Measurements from ENCODE around the gene WWTR1.

WWTR1 gene

DNA sequence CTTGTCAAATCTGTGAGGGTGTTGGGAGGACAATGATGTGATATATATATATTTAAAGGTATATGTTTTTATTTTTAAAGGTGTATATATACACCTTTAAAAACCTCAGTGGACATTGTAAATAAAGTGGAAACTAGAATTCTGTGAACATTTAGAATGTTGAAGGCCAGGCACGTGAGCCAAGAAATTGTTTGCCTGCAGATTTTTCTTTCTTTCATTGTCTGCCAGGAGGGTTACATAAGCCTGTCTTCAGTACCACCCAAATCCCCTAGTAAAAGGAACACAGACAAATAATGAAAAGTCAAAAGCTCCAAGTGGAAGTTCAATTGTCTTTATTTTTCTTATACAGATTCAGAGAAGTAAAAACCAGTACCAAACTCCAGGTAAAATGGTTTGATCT lies 140.9 kb downstream of the WWTR1 start:
- no peak for DNase-seq (ENCODE audit: low read depth in 1 of 2, low spot score in 1 of 2)
- no peak overlapping the region for H3K27ac ChIP-seq (replicated peaks)
- no peak overlapping the region for H3K4me3 ChIP-seq (replicated peaks; ENCODE audit: insufficient read depth, low read length)
- TF ChIP-seq, protein P1, sequence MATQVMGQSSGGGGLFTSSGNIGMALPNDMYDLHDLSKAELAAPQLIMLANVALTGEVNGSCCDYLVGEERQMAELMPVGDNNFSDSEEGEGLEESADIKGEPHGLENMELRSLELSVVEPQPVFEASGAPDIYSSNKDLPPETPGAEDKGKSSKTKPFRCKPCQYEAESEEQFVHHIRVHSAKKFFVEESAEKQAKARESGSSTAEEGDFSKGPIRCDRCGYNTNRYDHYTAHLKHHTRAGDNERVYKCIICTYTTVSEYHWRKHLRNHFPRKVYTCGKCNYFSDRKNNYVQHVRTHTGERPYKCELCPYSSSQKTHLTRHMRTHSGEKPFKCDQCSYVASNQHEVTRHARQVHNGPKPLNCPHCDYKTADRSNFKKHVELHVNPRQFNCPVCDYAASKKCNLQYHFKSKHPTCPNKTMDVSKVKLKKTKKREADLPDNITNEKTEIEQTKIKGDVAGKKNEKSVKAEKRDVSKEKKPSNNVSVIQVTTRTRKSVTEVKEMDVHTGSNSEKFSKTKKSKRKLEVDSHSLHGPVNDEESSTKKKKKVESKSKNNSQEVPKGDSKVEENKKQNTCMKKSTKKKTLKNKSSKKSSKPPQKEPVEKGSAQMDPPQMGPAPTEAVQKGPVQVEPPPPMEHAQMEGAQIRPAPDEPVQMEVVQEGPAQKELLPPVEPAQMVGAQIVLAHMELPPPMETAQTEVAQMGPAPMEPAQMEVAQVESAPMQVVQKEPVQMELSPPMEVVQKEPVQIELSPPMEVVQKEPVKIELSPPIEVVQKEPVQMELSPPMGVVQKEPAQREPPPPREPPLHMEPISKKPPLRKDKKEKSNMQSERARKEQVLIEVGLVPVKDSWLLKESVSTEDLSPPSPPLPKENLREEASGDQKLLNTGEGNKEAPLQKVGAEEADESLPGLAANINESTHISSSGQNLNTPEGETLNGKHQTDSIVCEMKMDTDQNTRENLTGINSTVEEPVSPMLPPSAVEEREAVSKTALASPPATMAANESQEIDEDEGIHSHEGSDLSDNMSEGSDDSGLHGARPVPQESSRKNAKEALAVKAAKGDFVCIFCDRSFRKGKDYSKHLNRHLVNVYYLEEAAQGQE (IDR thresholded peaks at IDR 0.05; ENCODE audit: insufficient replicate concordance, low read depth), result no peak
- no peak for TF ChIP-seq POLR2AphosphoS5 (IDR thresholded peaks at IDR 0.05; ENCODE audit: low read depth)
- TF ChIP-seq, protein P2, sequence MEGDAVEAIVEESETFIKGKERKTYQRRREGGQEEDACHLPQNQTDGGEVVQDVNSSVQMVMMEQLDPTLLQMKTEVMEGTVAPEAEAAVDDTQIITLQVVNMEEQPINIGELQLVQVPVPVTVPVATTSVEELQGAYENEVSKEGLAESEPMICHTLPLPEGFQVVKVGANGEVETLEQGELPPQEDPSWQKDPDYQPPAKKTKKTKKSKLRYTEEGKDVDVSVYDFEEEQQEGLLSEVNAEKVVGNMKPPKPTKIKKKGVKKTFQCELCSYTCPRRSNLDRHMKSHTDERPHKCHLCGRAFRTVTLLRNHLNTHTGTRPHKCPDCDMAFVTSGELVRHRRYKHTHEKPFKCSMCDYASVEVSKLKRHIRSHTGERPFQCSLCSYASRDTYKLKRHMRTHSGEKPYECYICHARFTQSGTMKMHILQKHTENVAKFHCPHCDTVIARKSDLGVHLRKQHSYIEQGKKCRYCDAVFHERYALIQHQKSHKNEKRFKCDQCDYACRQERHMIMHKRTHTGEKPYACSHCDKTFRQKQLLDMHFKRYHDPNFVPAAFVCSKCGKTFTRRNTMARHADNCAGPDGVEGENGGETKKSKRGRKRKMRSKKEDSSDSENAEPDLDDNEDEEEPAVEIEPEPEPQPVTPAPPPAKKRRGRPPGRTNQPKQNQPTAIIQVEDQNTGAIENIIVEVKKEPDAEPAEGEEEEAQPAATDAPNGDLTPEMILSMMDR (IDR thresholded peaks at IDR 0.05; ENCODE audit: insufficient read depth, low read length), result no peak
- no peak for TF ChIP-seq SPI1 (IDR thresholded peaks at IDR 0.05; ENCODE audit: borderline replicate concordance, low read depth)
- TF ChIP-seq GABPA (IDR thresholded peaks at IDR 0.05; ENCODE audit: low read depth), result no peak
- H3K27me3 ChIP-seq (ENCODE audit: insufficient read depth, poor library complexity, severe bottlenecking), result peaks cover 7% of the 10 kb centered on the region

DNA sequence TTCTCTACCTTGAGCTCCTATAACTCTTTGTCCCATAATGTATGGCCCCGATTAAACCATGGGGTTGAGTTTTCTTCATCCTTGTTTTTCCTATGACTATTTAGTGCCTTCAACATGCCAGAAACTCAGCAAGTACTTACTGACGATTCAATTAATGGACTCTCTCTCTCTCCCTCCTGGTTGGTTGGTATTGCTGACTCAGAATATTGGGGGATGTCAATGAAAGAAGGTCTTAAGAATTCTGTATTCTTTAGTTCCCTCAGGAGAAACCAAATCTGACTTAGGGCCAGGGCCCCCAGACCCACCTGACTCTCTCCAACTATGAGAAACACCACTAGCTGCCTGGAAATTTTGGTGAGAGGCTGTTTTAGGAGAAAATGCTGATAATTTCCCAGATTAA lies 142.6 kb downstream of the WWTR1 start:
- Histone ChIP-seq H3K4me3 (replicated peaks; ENCODE audit: insufficient read depth, low read length) (no peak overlapping the region), H3K27ac (replicated peaks) (no peak overlapping the region), H3K27me3 (ENCODE audit: insufficient read depth, poor library complexity, severe bottlenecking) (peaks cover 5% of the 10 kb centered on the region)
- TF ChIP-seq, protein P2 (IDR thresholded peaks at IDR 0.05; ENCODE audit: insufficient read depth, low read length), result no peak
- TF ChIP-seq, protein P1 (IDR thresholded peaks at IDR 0.05; ENCODE audit: insufficient replicate concordance, low read depth), result no peak
- TF ChIP-seq POLR2AphosphoS5 (IDR thresholded peaks at IDR 0.05; ENCODE audit: low read depth) (no peak), SPI1 (IDR thresholded peaks at IDR 0.05; ENCODE audit: borderline replicate concordance, low read depth) (no peak), GABPA (IDR thresholded peaks at IDR 0.05; ENCODE audit: low read depth) (no peak)
- DNase-seq (ENCODE audit: low read depth in 1 of 2, low spot score in 1 of 2), result no peak

DNA sequence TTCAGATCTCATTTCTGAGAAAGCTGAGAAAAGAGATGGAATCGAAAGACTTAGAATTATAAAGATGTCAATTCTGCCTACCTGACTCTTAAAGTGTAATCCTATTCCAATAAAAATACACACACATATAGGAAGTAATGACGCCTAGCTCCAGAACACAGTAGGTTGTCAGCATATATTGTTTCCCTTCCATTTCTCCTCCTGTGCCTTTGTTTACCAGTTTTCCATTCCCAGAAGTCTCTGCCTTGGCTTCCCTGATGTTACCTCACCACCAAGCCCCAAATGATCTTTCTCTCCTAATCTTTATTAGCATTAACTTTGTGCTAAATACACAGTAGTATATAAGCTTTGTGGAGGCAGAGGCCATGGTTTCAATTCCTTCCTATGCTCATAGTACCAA lies 143.4 kb downstream of the WWTR1 start:
- no peak overlapping the region for H3K4me3 ChIP-seq (replicated peaks; ENCODE audit: insufficient read depth, low read length)
- DNase-seq (ENCODE audit: low read depth in 1 of 2, low spot score in 1 of 2), result no peak
- H3K27ac ChIP-seq (replicated peaks), result no peak overlapping the region
- TF ChIP-seq POLR2AphosphoS5 (IDR thresholded peaks at IDR 0.05; ENCODE audit: low read depth) (no peak), GABPA (IDR thresholded peaks at IDR 0.05; ENCODE audit: low read depth) (no peak), SPI1 (IDR thresholded peaks at IDR 0.05; ENCODE audit: borderline replicate concordance, low read depth) (no peak)
- TF ChIP-seq, protein P2 (IDR thresholded peaks at IDR 0.05; ENCODE audit: insufficient read depth, low read length), result no peak
- TF ChIP-seq, protein P1 (IDR thresholded peaks at IDR 0.05; ENCODE audit: insufficient replicate concordance, low read depth), result no peak
- H3K27me3 ChIP-seq (ENCODE audit: insufficient read depth, poor library complexity, severe bottlenecking), result peaks cover 5% of the 10 kb centered on the region

Measured in HL-60 (cell line).